Thyroid gland (tissue), 4 donors: ENCODE data around the gene BEND6. TPM values are rescaled to one million over a fixed set of nuclear protein-coding genes. Genes with fewer than 3 reads are reported as not detected.

Experiments used
- DNase-seq, 2 donors: peaks; one replicate each; pipeline ENCODE4 v3.0.0-alpha.2; 2019
- H3K27ac ChIP-seq, 3 donors: fragments of 200-600 bp; sonication (generic); 1 replicate in 2 of 3; 2 replicates in 1 of 3; pipeline ENCODE4 v1.5.1; 2016 to 2019; ENCODE audit warnings: mild to moderate bottlenecking in 1 of 3, moderate library complexity in 1 of 3
- H3K27me3 ChIP-seq: fragments of 200-600 bp; sonication (generic); one replicate; pipeline ENCODE4 v1.5.1; 2019
- H3K36me3 ChIP-seq, 2 donors: fragments of 200-600 bp; sonication (generic); one replicate each; pipeline ENCODE4 v1.5.1; 2016 to 2019
- H3K4me1 ChIP-seq, 2 donors: fragments of 200-600 bp; sonication (generic); one replicate each; pipeline ENCODE4 v1.5.1; 2017 to 2019
- H3K4me3 ChIP-seq, 3 donors: fragments of 200-600 bp; sonication (generic); replicated peaks in 1 of 3; 1 replicate in 2 of 3; 2 replicates in 1 of 3; pipeline ENCODE4 v1.5.1; 2016; ENCODE audit warnings: mild to moderate bottlenecking in 1 of 3
- H3K9me3 ChIP-seq: fragments of 200-600 bp; sonication (generic); one replicate; pipeline ENCODE4 v1.5.1; 2017
- CTCF ChIP-seq, 6 experiments: fragments of 200-600 bp in 3 of 6; fragments of 450-650 bp in 3 of 6; sonication (generic) in 3 of 6; IDR thresholded peaks; one replicate each; pipeline ENCODE4 v1.5.1; 2016 to 2019; ENCODE audit warnings: antibody characterized with exemption in 6 of 6, mild to moderate bottlenecking in 2 of 6, inconsistent platforms in 1 of 6, moderate library complexity in 1 of 6
- POLR2A ChIP-seq, 2 donors: fragments of 450-650 bp; IDR thresholded peaks; one replicate each; pipeline ENCODE4 v1.6.1; 2017; ENCODE audit warnings: antibody characterized with exemption in 2 of 2, mild to moderate bottlenecking in 2 of 2, moderate library complexity in 1 of 2
- WGBS, 2 donors: methylation state at CpG; one replicate each; pipeline ENCODE4 v1.1.5; 2017; 5-methylcytosine and 5-hydroxymethylcytosine counted together
- intact Hi-C: fragments of 100-400 bp; cut with DNase I; formaldehyde crosslinking; loops from one replicate; pipeline ENCODE4 v1.15.1; 2023
- total RNA-seq, 4 donors: library from RNA; depleted of rRNA; stranded (reverse); fragments of >200 nt; gene quantifications; one replicate each; pipeline ENCODE4 v1.2.3, GENCODE V29; 2016

Gene BEND6
- total RNA-seq, 4 donors from 2014 or later: 1.1 to 7.1 (median 3.0) TPM

- Histone ChIP-seq H3K27ac (no peak overlapping the region), H3K4me3 (no peak overlapping the region), H3K4me1 (peaks cover 11 to 17% of the 10 kb centered on the region in 2 donors), H3K9me3 (no peaks in the 10 kb centered on the region), H3K27me3 (no peaks in the 10 kb centered on the region), H3K36me3 (no peaks in the 10 kb centered on the region)
- TF ChIP-seq POLR2A (IDR thresholded peaks at IDR 0.05): no peak
- no peak for DNase-seq
- intact Hi-C loops: no loop called here
- WGBS, 2 donors: 83 to 87% methylated on average over 4 of the region's 4 CpGs
Measured at GRCh38 chr6:56956491-56956890, 1.6 kb downstream of the BEND6 start.

- DNase-seq: no peak
- WGBS, 2 donors: 92 to 96% methylated on average over 2 of the region's 2 CpGs
- no peak overlapping the region for H3K4me3 ChIP-seq
- H3K27ac ChIP-seq: no peak overlapping the region
- TF ChIP-seq POLR2A (IDR thresholded peaks at IDR 0.05): no peak
- TF ChIP-seq CTCF (IDR thresholded peaks at IDR 0.05): no peak
- intact Hi-C loops: no loop called here
- H3K4me1 ChIP-seq: peaks cover 11 to 17% of the 10 kb centered on the region in 2 donors
- no peaks in the 10 kb centered on the region for H3K9me3 ChIP-seq
- H3K27me3 ChIP-seq: no peaks in the 10 kb centered on the region
- no peaks in the 10 kb centered on the region for H3K36me3 ChIP-seq
Measured at GRCh38 chr6:56957856-56958255, 2.9 kb downstream of the BEND6 start.

GRCh38 chr6:56958481-56958880 is 3.6 kb downstream of the BEND6 start:
- Histone ChIP-seq H3K27me3 (no peaks in the 10 kb centered on the region), H3K9me3 (no peaks in the 10 kb centered on the region), H3K4me3 (no peak overlapping the region), H3K27ac (no peak overlapping the region), H3K4me1 (peaks cover 11 to 15% of the 10 kb centered on the region in 2 donors), H3K36me3 (no peaks in the 10 kb centered on the region)
- intact Hi-C loops: no loop called here
- TF ChIP-seq CTCF (IDR thresholded peaks at IDR 0.05): no peak
- TF ChIP-seq POLR2A (IDR thresholded peaks at IDR 0.05): no peak
- DNase-seq: no peak
- WGBS, 2 donors: 78 to 84% methylated on average over 3 of the region's 3 CpGs

- DNase-seq: no peak
- no peak for TF ChIP-seq POLR2A (IDR thresholded peaks at IDR 0.05)
- no peak for TF ChIP-seq CTCF (IDR thresholded peaks at IDR 0.05)
- Histone ChIP-seq H3K36me3 (no peaks in the 10 kb centered on the region), H3K4me1 (peaks cover 6 to 9% of the 10 kb centered on the region in 2 donors), H3K27me3 (no peaks in the 10 kb centered on the region), H3K4me3 (no peak overlapping the region), H3K9me3 (no peaks in the 10 kb centered on the region), H3K27ac (no peak overlapping the region)
- intact Hi-C loops: no loop called here
Measured at GRCh38 chr6:56959094-56959493, 4.2 kb downstream of the BEND6 start.

GRCh38 chr6:56959938-56960337 is 5.0 kb downstream of the BEND6 start:
- peaks cover 4 to 7% of the 10 kb centered on the region in 2 donors for H3K4me1 ChIP-seq
- H3K27me3 ChIP-seq: no peaks in the 10 kb centered on the region
- TF ChIP-seq CTCF (IDR thresholded peaks at IDR 0.05): no peak
- no peak for TF ChIP-seq POLR2A (IDR thresholded peaks at IDR 0.05)
- DNase-seq: no peak
- 74 to 85% methylated on average over 4 of the region's 4 CpGs for WGBS, 2 donors
- no peaks in the 10 kb centered on the region for H3K36me3 ChIP-seq
- no peak overlapping the region for H3K4me3 ChIP-seq
- H3K9me3 ChIP-seq: no peaks in the 10 kb centered on the region
- no peak overlapping the region for H3K27ac ChIP-seq
- intact Hi-C loops: no loop called here

GRCh38 chr6:56961151-56961550 is 6.2 kb downstream of the BEND6 start:
- H3K36me3 ChIP-seq: no peaks in the 10 kb centered on the region
- H3K4me3 ChIP-seq: no peak overlapping the region
- no peak for DNase-seq
- no peak for TF ChIP-seq CTCF (IDR thresholded peaks at IDR 0.05)
- no peak for TF ChIP-seq POLR2A (IDR thresholded peaks at IDR 0.05)
- H3K9me3 ChIP-seq: no peaks in the 10 kb centered on the region
- 67 to 69% methylated on average over 2 of the region's 2 CpGs for WGBS, 2 donors
- H3K4me1 ChIP-seq: no peaks in the 10 kb centered on the region
- no peak overlapping the region for H3K27ac ChIP-seq
- H3K27me3 ChIP-seq: no peaks in the 10 kb centered on the region
- intact Hi-C loops: no loop called here
